ENCODE data around the gene CAPN12. TPM values are rescaled to one million over a fixed set of nuclear protein-coding genes. Genes with fewer than 3 reads are reported as not detected.
"Not testable (repeated sequence)": the region's sequence is repeated elsewhere in the genome, so short reads cannot be mapped to it uniquely, and the experiment has no call there.

CAPN12 gene
- total RNA-seq, 1 donor from 2014 or later = 12.4 TPM

GRCh38 chr19:38781058-38781457, 36.8 kb upstream of the CAPN12 start:
- DNase-seq = no peak
- no peaks in the 10 kb centered on the region for H3K9me3 Mint-ChIP-seq
- ChIA-PET CTCF (no interaction called here), POLR2A (interaction anchor here (0.7 kb wide), 1 partner anchor 25 kb away, joined by 4 read pairs; no protein-coding TSS in a partner anchor)
- no peak overlapping the region for H3K27ac Mint-ChIP-seq
- no peak for TF ChIP-seq CTCF (IDR thresholded peaks at IDR 0.05)
- intact Hi-C loops (cut with micrococcal nuclease) = no loop called here
- ATAC-seq (ENCODE audit: low read depth) = no peak
- no peaks in the 10 kb centered on the region for H3K4me1 Mint-ChIP-seq
- H3K4me3 Mint-ChIP-seq = no peak overlapping the region
- H3K27me3 Mint-ChIP-seq = peaks cover 9% of the 10 kb centered on the region
- no peaks in the 10 kb centered on the region for H3K36me3 Mint-ChIP-seq (ENCODE audit: low read depth)

- H3K9me3 Mint-ChIP-seq = no peaks in the 10 kb centered on the region
- no peak for ATAC-seq (ENCODE audit: low read depth)
- no peak for TF ChIP-seq CTCF (IDR thresholded peaks at IDR 0.05)
- H3K4me3 Mint-ChIP-seq = no peak overlapping the region
- H3K27ac Mint-ChIP-seq = no peak overlapping the region
- no peak for DNase-seq
- intact Hi-C loops (cut with micrococcal nuclease) = no loop called here
- POLR2A ChIA-PET = no interaction called here
- H3K27me3 Mint-ChIP-seq = peaks cover 9% of the 10 kb centered on the region
- CTCF ChIA-PET = no interaction called here
- H3K36me3 Mint-ChIP-seq (ENCODE audit: low read depth) = no peaks in the 10 kb centered on the region
- H3K4me1 Mint-ChIP-seq = no peaks in the 10 kb centered on the region
Measured at GRCh38 chr19:38780443-38780842, 36.2 kb upstream of the CAPN12 start.

GRCh38 chr19:38778733-38779132, 34.5 kb upstream of the CAPN12 start:
- POLR2A ChIA-PET = no interaction called here
- Mint-ChIP-seq H3K27ac (no peak overlapping the region), H3K36me3 (ENCODE audit: low read depth) (no peaks in the 10 kb centered on the region), H3K4me3 (no peak overlapping the region), H3K9me3 (no peaks in the 10 kb centered on the region), H3K4me1 (no peaks in the 10 kb centered on the region), H3K27me3 (peaks cover 9% of the 10 kb centered on the region)
- TF ChIP-seq CTCF (IDR thresholded peaks at IDR 0.05) = no peak
- DNase-seq = no peak
- intact Hi-C loops (cut with micrococcal nuclease) = no loop called here
- no peak for ATAC-seq (ENCODE audit: low read depth)
- CTCF ChIA-PET = no interaction called here

- Mint-ChIP-seq H3K27ac (no peak overlapping the region), H3K36me3 (ENCODE audit: low read depth) (no peaks in the 10 kb centered on the region), H3K4me3 (no peak overlapping the region), H3K4me1 (peaks cover 3% of the 10 kb centered on the region), H3K9me3 (no peaks in the 10 kb centered on the region), H3K27me3 (peaks cover 4% of the 10 kb centered on the region)
- intact Hi-C loops (cut with micrococcal nuclease) = no loop called here
- ATAC-seq (ENCODE audit: low read depth) (no peak), DNase-seq (no peak)
- CTCF ChIA-PET = no interaction called here
- POLR2A ChIA-PET = interaction anchor here (0.6 to 1.4 kb wide), 2 partner anchors 12 to 14 kb away, joined by 3 read pairs; no protein-coding TSS in a partner anchor
- no peak for TF ChIP-seq CTCF (IDR thresholded peaks at IDR 0.05)
Measured at GRCh38 chr19:38774181-38774950, 30.1 kb upstream of the CAPN12 start.

- no peak within 1 kb of the TSS for H3K27ac Mint-ChIP-seq
- H3K4me1 Mint-ChIP-seq = peaks cover 9% of the 10 kb centered on the region
- H3K36me3 Mint-ChIP-seq (ENCODE audit: low read depth) = no peaks in the 10 kb centered on the region
- no peak for TF ChIP-seq CTCF (IDR thresholded peaks at IDR 0.05)
- DNase-seq = no peak
- ChIA-PET POLR2A (no interaction called here), CTCF (no interaction called here)
- ATAC-seq (ENCODE audit: low read depth) = no peak
- intact Hi-C loops (cut with micrococcal nuclease) = no loop called here
- peaks cover under 1% of the 10 kb centered on the region for H3K27me3 Mint-ChIP-seq
- H3K9me3 Mint-ChIP-seq = no peaks in the 10 kb centered on the region
- no peak within 1 kb of the TSS for H3K4me3 Mint-ChIP-seq
Measured at GRCh38 chr19:38773469-38774177, 29.3 kb upstream of the CAPN12 start, which contains the start of gene LGALS7. LGALS7 (minus strand) TSS chr19:38773517; CDS start chr19:38773492, 25 bp downstream.

- POLR2A ChIA-PET; H3K27me3 Mint-ChIP-seq; H3K36me3 Mint-ChIP-seq (ENCODE audit: low read depth); DNase-seq; H3K4me3 Mint-ChIP-seq; ATAC-seq (ENCODE audit: low read depth); H3K9me3 Mint-ChIP-seq; CTCF ChIA-PET; intact Hi-C loops (cut with micrococcal nuclease); H3K27ac Mint-ChIP-seq: not testable (repeated sequence)
- peaks cover 11% of the 10 kb centered on the region for H3K4me1 Mint-ChIP-seq
Measured at GRCh38 chr19:38771569-38771968, 27.3 kb upstream of the CAPN12 start.

GRCh38 chr19:38770949-38771275, 26.6 kb upstream of the CAPN12 start:
- DNase-seq; POLR2A ChIA-PET; H3K4me3 Mint-ChIP-seq; H3K27me3 Mint-ChIP-seq; H3K36me3 Mint-ChIP-seq (ENCODE audit: low read depth); H3K27ac Mint-ChIP-seq; H3K9me3 Mint-ChIP-seq; intact Hi-C loops (cut with micrococcal nuclease); CTCF ChIA-PET: not testable (repeated sequence)
- peak; percentile 75 for ATAC-seq (ENCODE audit: low read depth)
- H3K4me1 Mint-ChIP-seq = peaks cover 11% of the 10 kb centered on the region
